IMR-90 (cell line): ENCODE data around the gene OOSP1. TPM values are rescaled to one million over a fixed set of nuclear protein-coding genes. Genes with fewer than 3 reads are reported as not detected.

ENCODE experiments used
- ATAC-seq: fragments of 200-7000 bp; cut with Tn5 transposase; 2 replicates; pipeline ENCODE4 v1.9.1; 2020; ENCODE audit warnings: low read depth, mild to moderate bottlenecking, moderate library complexity
- BruUV-seq: library from RNA; stranded (reverse); fragments of 400-500 nt; replicated peaks from 2 replicates; lab custom pipeline; 2021; lab: Mats Ljungman, UMichigan
- CTCF ChIA-PET: fragments of 300-600 bp; formaldehyde crosslinking; extraction: SDS; loops from one replicate; lab custom pipeline; 2021; ENCODE audit warnings: antibody characterized with exemption; lab: Yijun Ruan, JAX
- POLR2A ChIA-PET: fragments of 300-600 bp; sonication (Branson Sonifier 250); formaldehyde crosslinking; loops from one replicate; lab custom pipeline; 2022; ENCODE audit warnings: antibody characterized with exemption; ENCODE audit not compliant: unreplicated experiment; lab: Charles Lee
- DNase-seq: peaks from one replicate; pipeline ENCODE4 v3.0.0; 2013
- H2AFZ ChIP-seq: replicated peaks from 2 replicates; pipeline ENCODE3; 2013; ENCODE audit warnings: low read length, mild to moderate bottlenecking; ENCODE audit not compliant: poor library complexity
- H2AK5ac ChIP-seq: 2 replicates; pipeline ENCODE4 v1.6.1; 2013; ENCODE audit warnings: low read depth, low read length, inconsistent platforms
- H2AK9ac ChIP-seq: replicated peaks from 2 replicates; pipeline ENCODE3; 2013; ENCODE audit warnings: mild to moderate bottlenecking, low read depth, low read length, moderate library complexity; ENCODE audit not compliant: poor library complexity
- H2BK120ac ChIP-seq: 2 replicates; pipeline ENCODE4 v1.6.1; 2013; ENCODE audit warnings: low read depth, low read length, inconsistent platforms
- H2BK15ac ChIP-seq: 3 replicates; pipeline ENCODE4 v1.6.1; 2013; ENCODE audit warnings: low read depth, low read length, inconsistent platforms
- H2BK20ac ChIP-seq: 2 replicates; pipeline ENCODE4 v1.6.1; 2013; ENCODE audit warnings: low read depth, mild to moderate bottlenecking, inconsistent platforms, low read length, moderate library complexity
- H2BK5ac ChIP-seq: 2 replicates; pipeline ENCODE4 v1.6.1; 2013; ENCODE audit warnings: mild to moderate bottlenecking, low read depth, low read length, inconsistent platforms; ENCODE audit not compliant: poor library complexity, severe bottlenecking
- H3K14ac ChIP-seq: replicated peaks from 2 replicates; pipeline ENCODE4 v1.6.1; 2013; ENCODE audit warnings: low read depth, low read length, inconsistent platforms
- H3K18ac ChIP-seq: 2 replicates; pipeline ENCODE4 v1.6.1; 2013; ENCODE audit warnings: low read depth, low read length, control low read depth
- H3K23ac ChIP-seq: 2 replicates; pipeline ENCODE4 v1.6.1; 2013; ENCODE audit warnings: low read depth, low read length, inconsistent platforms
- H3K27ac ChIP-seq: 2 replicates; pipeline ENCODE4 v1.5.1; 2013; ENCODE audit warnings: mild to moderate bottlenecking, control low read depth, low read length; ENCODE audit not compliant: insufficient read depth
- H3K27me3 ChIP-seq: 2 replicates; pipeline ENCODE4 v1.6.1; 2013; ENCODE audit warnings: low read length; ENCODE audit not compliant: control insufficient read depth, insufficient read depth
- H3K36me3 ChIP-seq: 2 replicates; pipeline ENCODE4 v1.6.1; 2013; ENCODE audit warnings: low read length, mixed read lengths; ENCODE audit not compliant: control insufficient read depth, insufficient read depth
- H3K4ac ChIP-seq: 2 replicates; pipeline ENCODE4 v1.6.1; 2013; ENCODE audit warnings: low read depth, low read length, inconsistent platforms
- H3K4me1 ChIP-seq: 2 replicates; pipeline ENCODE4 v1.6.1; 2013; ENCODE audit warnings: low read length, mixed read lengths; ENCODE audit not compliant: control insufficient read depth, insufficient read depth
- H3K4me2 ChIP-seq: 2 replicates; pipeline ENCODE4 v1.6.1; 2013; ENCODE audit warnings: low read depth, mild to moderate bottlenecking, control low read depth, low read length, moderate library complexity
- H3K4me3 ChIP-seq: 2 replicates; pipeline ENCODE4 v1.5.1; 2013; ENCODE audit warnings: low read depth, mild to moderate bottlenecking, control low read depth, low read length, moderate library complexity; ENCODE audit not compliant: insufficient read depth
- H3K56ac ChIP-seq: 2 replicates; pipeline ENCODE4 v1.6.1; 2013; ENCODE audit warnings: low read length, inconsistent platforms; ENCODE audit not compliant: insufficient read depth; ENCODE audit errors: extremely low read depth
- H3K79me1 ChIP-seq, 2 experiments: 2 replicates each; pipeline ENCODE4 v1.6.1; 2013; ENCODE audit warnings: low read length in 2 of 2, inconsistent platforms in 1 of 2, low read depth in 1 of 2
- H3K9ac ChIP-seq: 2 replicates; pipeline ENCODE4 v1.6.1; 2013; ENCODE audit warnings: low read depth, low read length, control low read depth
- H3K9me1 ChIP-seq: 2 replicates; pipeline ENCODE4 v1.6.1; 2013; ENCODE audit warnings: low read length, inconsistent platforms; ENCODE audit not compliant: insufficient read depth
- H3K9me3 ChIP-seq: 2 replicates; pipeline ENCODE4 v1.6.1; 2013; ENCODE audit warnings: low read length; ENCODE audit not compliant: control insufficient read depth, insufficient read depth
- H4K20me1 ChIP-seq: 2 replicates; pipeline ENCODE4 v1.6.1; 2013; ENCODE audit warnings: low read length, inconsistent platforms; ENCODE audit not compliant: insufficient read depth
- H4K5ac ChIP-seq: 2 replicates; pipeline ENCODE4 v1.6.1; 2013; ENCODE audit warnings: mild to moderate bottlenecking, low read depth, low read length, control low read depth
- H4K8ac ChIP-seq, 2 experiments: 2 replicates each; pipeline ENCODE4 v1.6.1; 2013; ENCODE audit warnings: low read depth in 2 of 2, low read length in 2 of 2, control low read depth in 1 of 2, inconsistent platforms in 1 of 2
- H4K91ac ChIP-seq: 2 replicates; pipeline ENCODE4 v1.6.1; 2013; ENCODE audit warnings: low read depth, low read length, inconsistent platforms; ENCODE audit not compliant: insufficient read depth
- BHLHE40 ChIP-seq: fragments of 150-350 bp; IDR thresholded peaks from 2 replicates; pipeline ENCODE4 v1.6.1; 2016; ENCODE audit warnings: mild to moderate bottlenecking, low read depth, low read length
- CEBPB ChIP-seq: IDR thresholded peaks from 2 replicates; pipeline ENCODE4 v1.6.1; 2012; ENCODE audit warnings: low read depth, low read length, improper control_type of control experiment
- CHD1 ChIP-seq: IDR thresholded peaks from 2 replicates; pipeline ENCODE4 v1.6.1; 2012; ENCODE audit warnings: low read depth, low read length, improper control_type of control experiment
- MAZ ChIP-seq: IDR thresholded peaks from 2 replicates; pipeline ENCODE4 v1.6.1; 2012; ENCODE audit warnings: low read depth, mild to moderate bottlenecking, low read length, improper control_type of control experiment, moderate library complexity, borderline replicate concordance
- MXI1 ChIP-seq: IDR thresholded peaks from 2 replicates; pipeline ENCODE4 v1.6.1; 2012; ENCODE audit warnings: low read depth, mild to moderate bottlenecking, low read length, moderate library complexity, borderline replicate concordance
- NFE2L2 ChIP-seq: fragments of 150-350 bp; IDR thresholded peaks from 2 replicates; pipeline ENCODE4 v1.6.1; 2016; ENCODE audit warnings: low read depth, mild to moderate bottlenecking, low read length
- POLR2A ChIP-seq: IDR thresholded peaks from 2 replicates; pipeline ENCODE4 v1.6.1; 2012; ENCODE audit warnings: mild to moderate bottlenecking, low read depth, low read length
- RAD21 ChIP-seq: IDR thresholded peaks from 2 replicates; pipeline ENCODE4 v1.6.1; 2012; ENCODE audit warnings: low read length, improper control_type of control experiment
- RCOR1 ChIP-seq: IDR thresholded peaks from 2 replicates; pipeline ENCODE4 v1.6.1; 2012; ENCODE audit warnings: mild to moderate bottlenecking, low read length, improper control_type of control experiment; ENCODE audit not compliant: insufficient replicate concordance
- RFX5 ChIP-seq: IDR thresholded peaks from 2 replicates; pipeline ENCODE4 v1.8.0; 2012; ENCODE audit warnings: low read depth, mild to moderate bottlenecking, low read length, moderate library complexity
- SMC3 ChIP-seq: fragments of 150-350 bp; IDR thresholded peaks from 2 replicates; pipeline ENCODE4 v1.6.1; 2016; ENCODE audit warnings: low read depth, mild to moderate bottlenecking, antibody characterized with exemption, low read length, moderate library complexity
- WGBS, 2 experiments: methylation state at CpG; one replicate each; pipeline versions ENCODE4 v1.1.5 to v1.1.7; 2013; ENCODE audit warnings: missing lambda C conversion rate in 2 of 2; ENCODE audit not compliant: insufficient read length in 1 of 2; ENCODE audit errors: extremely low coverage in 2 of 2; 5-methylcytosine and 5-hydroxymethylcytosine counted together
- dilution Hi-C: fragments of 300-500 bp; cut with HindIII; formaldehyde crosslinking; loops from one replicate; pipeline ENCODE4 v1.14.3; 2018; ENCODE audit warnings: low sequenced_read_pairs; ENCODE audit not compliant: unreplicated experiment
- in situ Hi-C: fragments of 300-500 bp; cut with MboI; formaldehyde crosslinking; loops from 3 replicates; pipeline ENCODE4 v1.14.3; 2019; ENCODE audit warnings: low sequenced_read_pairs, inconsistent platforms, mixed read lengths
- intact Hi-C: fragments of 100-400 bp; cut with micrococcal nuclease; formaldehyde crosslinking; loops from 2 replicates; pipeline ENCODE4 v1.10.0; 2022
- polyA plus RNA-seq, 3 experiments: library from polyadenylated mRNA; depleted of rRNA; stranded (reverse); fragments of >200 nt; gene quantifications; 2 replicates each; pipeline ENCODE4 v1.2.3, GENCODE V29; 2012; ENCODE audit warnings: low replicate concordance in 1 of 3
- total RNA-seq: library from RNA; depleted of rRNA; stranded (reverse); fragments of >200 nt; gene quantifications from 2 replicates; pipeline ENCODE4 v1.2.3, GENCODE V29; 2012
- TF ChIP-seq, protein P1 (sequence below): fragments of 150-350 bp; IDR thresholded peaks from 2 replicates; pipeline ENCODE4 v1.6.1; 2017; ENCODE audit warnings: mild to moderate bottlenecking, antibody characterized with exemption, low read length, low read depth
- TF ChIP-seq, protein P2 (sequence below): fragments of 150-350 bp; IDR thresholded peaks from 2 replicates; pipeline ENCODE4 v1.6.1; 2016; ENCODE audit warnings: low read depth, mild to moderate bottlenecking, low read length, moderate library complexity, borderline replicate concordance
- TF ChIP-seq, protein P3 (sequence below): conservative IDR thresholded peaks from 2 replicates; pipeline ENCODE4 v1.5.1; 2012; ENCODE audit warnings: mild to moderate bottlenecking, low read depth, low read length, improper control_type of control experiment

The OOSP1 gene
- total and polyA plus RNA-seq, 2 of the 4 experiments (the other 2 are of a cell fraction) = not detected

DNA sequence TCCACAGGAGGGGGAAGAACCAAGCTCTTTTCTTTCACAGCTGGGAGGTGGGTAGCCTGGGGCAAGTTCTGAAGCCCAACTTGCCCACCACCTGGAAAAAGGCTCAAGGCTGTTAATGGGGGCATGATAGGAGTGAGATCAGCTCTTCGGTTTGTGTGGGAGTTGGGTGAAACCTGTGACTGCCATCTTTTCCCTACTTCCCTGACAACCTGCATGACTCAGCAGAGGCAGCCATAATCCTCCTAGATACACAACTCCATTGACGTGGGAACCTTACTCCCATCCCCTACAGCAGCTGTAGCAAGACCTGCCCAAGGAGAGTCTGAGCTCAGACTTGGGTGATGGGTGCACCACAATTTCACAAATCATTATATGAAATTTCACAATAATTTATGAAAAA lies 65.5 kb downstream of the OOSP1 start:
- Histone ChIP-seq H2BK5ac (no peak overlapping the region), H2BK120ac (no peak overlapping the region), H3K9me1 (no peaks in the 10 kb centered on the region), H2BK20ac (no peak overlapping the region), H2AK9ac (no peak overlapping the region), H3K27me3 (no peaks in the 10 kb centered on the region), H3K36me3 (no peaks in the 10 kb centered on the region), H4K5ac (no peak overlapping the region), H3K4me1 (no peaks in the 10 kb centered on the region), H3K4ac (no peak overlapping the region), H3K56ac (no peak overlapping the region), H2AK5ac (no peak overlapping the region), H3K18ac (no peak overlapping the region), H3K9ac (no peak overlapping the region), H3K9me3 (no peaks in the 10 kb centered on the region), H4K8ac (no peak overlapping the region), H3K27ac (no peak overlapping the region), H3K23ac (no peak overlapping the region), H3K79me1 (no peaks in the 10 kb centered on the region), H4K91ac (no peak overlapping the region), H4K20me1 (no peaks in the 10 kb centered on the region), H2AFZ (no peak overlapping the region), H3K4me2 (no peak overlapping the region), H3K14ac (no peak overlapping the region), H3K4me3 (no peak overlapping the region), H2BK15ac (no peak overlapping the region)
- ChIA-PET POLR2A (no interaction called here), CTCF (interaction anchor here (0.7 kb wide), 1 partner anchor 21 kb away, joined by 3 read pairs; no protein-coding TSS in a partner anchor)
- TF ChIP-seq BHLHE40 (no peak), CEBPB (no peak), POLR2A (no peak), CHD1 (no peak), RFX5 (no peak), NFE2L2 (no peak), RAD21 (no peak), MAZ (no peak), MXI1 (no peak), SMC3 (no peak), RCOR1 (no peak)
- TF ChIP-seq, protein P1, sequence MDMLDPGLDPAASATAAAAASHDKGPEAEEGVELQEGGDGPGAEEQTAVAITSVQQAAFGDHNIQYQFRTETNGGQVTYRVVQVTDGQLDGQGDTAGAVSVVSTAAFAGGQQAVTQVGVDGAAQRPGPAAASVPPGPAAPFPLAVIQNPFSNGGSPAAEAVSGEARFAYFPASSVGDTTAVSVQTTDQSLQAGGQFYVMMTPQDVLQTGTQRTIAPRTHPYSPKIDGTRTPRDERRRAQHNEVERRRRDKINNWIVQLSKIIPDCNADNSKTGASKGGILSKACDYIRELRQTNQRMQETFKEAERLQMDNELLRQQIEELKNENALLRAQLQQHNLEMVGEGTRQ = no peak
- TF ChIP-seq, protein P2, sequence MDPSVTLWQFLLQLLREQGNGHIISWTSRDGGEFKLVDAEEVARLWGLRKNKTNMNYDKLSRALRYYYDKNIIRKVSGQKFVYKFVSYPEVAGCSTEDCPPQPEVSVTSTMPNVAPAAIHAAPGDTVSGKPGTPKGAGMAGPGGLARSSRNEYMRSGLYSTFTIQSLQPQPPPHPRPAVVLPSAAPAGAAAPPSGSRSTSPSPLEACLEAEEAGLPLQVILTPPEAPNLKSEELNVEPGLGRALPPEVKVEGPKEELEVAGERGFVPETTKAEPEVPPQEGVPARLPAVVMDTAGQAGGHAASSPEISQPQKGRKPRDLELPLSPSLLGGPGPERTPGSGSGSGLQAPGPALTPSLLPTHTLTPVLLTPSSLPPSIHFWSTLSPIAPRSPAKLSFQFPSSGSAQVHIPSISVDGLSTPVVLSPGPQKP = no peak
- TF ChIP-seq, protein P3, sequence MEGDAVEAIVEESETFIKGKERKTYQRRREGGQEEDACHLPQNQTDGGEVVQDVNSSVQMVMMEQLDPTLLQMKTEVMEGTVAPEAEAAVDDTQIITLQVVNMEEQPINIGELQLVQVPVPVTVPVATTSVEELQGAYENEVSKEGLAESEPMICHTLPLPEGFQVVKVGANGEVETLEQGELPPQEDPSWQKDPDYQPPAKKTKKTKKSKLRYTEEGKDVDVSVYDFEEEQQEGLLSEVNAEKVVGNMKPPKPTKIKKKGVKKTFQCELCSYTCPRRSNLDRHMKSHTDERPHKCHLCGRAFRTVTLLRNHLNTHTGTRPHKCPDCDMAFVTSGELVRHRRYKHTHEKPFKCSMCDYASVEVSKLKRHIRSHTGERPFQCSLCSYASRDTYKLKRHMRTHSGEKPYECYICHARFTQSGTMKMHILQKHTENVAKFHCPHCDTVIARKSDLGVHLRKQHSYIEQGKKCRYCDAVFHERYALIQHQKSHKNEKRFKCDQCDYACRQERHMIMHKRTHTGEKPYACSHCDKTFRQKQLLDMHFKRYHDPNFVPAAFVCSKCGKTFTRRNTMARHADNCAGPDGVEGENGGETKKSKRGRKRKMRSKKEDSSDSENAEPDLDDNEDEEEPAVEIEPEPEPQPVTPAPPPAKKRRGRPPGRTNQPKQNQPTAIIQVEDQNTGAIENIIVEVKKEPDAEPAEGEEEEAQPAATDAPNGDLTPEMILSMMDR = no peak
- ATAC-seq = no peak
- BruUV-seq = no TSS peak
- WGBS, 2 experiments = no CpG with 5 or more reads among the region's 2 CpGs
- in situ Hi-C loops (no loop called here), dilution Hi-C loops (no loop called here), intact Hi-C loops (no loop called here)
- DNase-seq = no peak
